HG03558 (cell line): ENCODE data around the gene COL7A1.

Experiments used
- ATAC-seq: cut with Tn5 transposase; IDR thresholded peaks from one replicate; pipeline ENCODE4 v1.9.1; 2021; ENCODE audit warnings: moderate number of reproducible peaks; ENCODE audit not compliant: unreplicated experiment; ENCODE audit errors: extremely low read depth

Gene COL7A1

DNA sequence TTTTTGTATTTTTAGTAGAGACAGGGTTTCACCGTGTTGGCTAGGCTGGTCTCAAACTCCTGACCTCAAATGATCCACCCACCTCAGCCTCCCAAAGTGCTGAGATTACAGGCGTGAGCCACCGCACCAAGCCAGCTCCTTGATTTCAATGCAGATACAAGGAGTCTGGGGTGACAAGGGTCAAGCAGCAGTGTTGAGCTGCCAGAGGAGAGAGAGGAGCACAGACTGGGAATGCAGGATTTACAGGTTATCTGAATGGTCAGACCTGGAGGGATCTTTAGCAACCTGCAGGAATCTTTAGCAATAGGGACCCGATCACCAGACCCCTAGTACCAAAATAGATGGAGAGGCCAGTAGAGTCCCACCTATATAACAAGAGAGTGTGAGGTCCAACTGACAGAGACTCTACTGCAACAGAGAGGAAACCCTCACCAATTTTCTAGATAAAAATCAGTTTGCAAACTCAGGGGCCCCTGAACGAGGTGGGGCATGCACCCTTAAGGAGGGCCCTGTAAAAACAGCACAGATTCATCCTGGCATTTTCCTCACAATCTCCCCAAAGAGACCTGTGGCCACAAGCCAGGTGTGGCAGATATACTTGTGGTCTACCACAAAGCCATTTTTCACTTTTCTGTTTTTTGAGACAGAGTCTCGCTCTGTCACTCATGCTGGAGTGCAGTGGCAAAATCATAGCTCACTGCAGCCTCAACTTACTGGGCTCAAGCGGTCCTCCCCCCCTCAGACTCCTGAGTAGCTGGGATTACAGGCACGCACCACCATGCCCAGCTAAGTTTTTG, 80.5 kb downstream of the COL7A1 start:
- ATAC-seq, result no peak
